ENCODE measurements around the gene PRSS16. TPM values are rescaled to one million over a fixed set of nuclear protein-coding genes. Genes with fewer than 3 reads are reported as not detected.

The PRSS16 gene
- total and polyA plus RNA-seq, 9 of the 15 experiments (the other 6 are each of a cell fraction or from before 2014, with no cell fraction given), result 4.5 to 21.3 (median 12.1) TPM

- TF ChIP-seq FOXA3 (CRISPR knock-in tag; conservative IDR thresholded peaks at IDR 0.05 in 1 of 2, IDR thresholded peaks at IDR 0.05 in 1 of 2) (peak in 1 of 2 experiments; percentile 11; a peak in 1 of 4 replicates), ZNF696 (CRISPR knock-in tag; conservative IDR thresholded peaks at IDR 0.05) (no peak), MBD2 (IDR thresholded peaks at IDR 0.05; ENCODE audit: borderline replicate concordance, low read depth) (0 out of 2 replicates have a peak, but pooled peaks have one; percentile 23), ZEB2 (IDR thresholded peaks at IDR 0.05) (peak; percentile 92), ATF1 (CRISPR knock-in tag; IDR thresholded peaks at IDR 0.05) (no peak), ATF1 (tag; IDR thresholded peaks at IDR 0.05) (no peak; the same call in 1 of the 2 replicates), ATF7 (IDR thresholded peaks at IDR 0.05) (peak; percentile 97), TAL1 (IDR thresholded peaks at IDR 0.05) (no peak), ELK1 (CRISPR knock-in tag; IDR thresholded peaks at IDR 0.05) (no peak), POLR2AphosphoS5 (IDR thresholded peaks at IDR 0.05; ENCODE audit: control insufficient read depth, insufficient read depth, low read depth, low read length) (no peak; the same call in 1 of the 2 replicates)
- TF ChIP-seq, protein P1, sequence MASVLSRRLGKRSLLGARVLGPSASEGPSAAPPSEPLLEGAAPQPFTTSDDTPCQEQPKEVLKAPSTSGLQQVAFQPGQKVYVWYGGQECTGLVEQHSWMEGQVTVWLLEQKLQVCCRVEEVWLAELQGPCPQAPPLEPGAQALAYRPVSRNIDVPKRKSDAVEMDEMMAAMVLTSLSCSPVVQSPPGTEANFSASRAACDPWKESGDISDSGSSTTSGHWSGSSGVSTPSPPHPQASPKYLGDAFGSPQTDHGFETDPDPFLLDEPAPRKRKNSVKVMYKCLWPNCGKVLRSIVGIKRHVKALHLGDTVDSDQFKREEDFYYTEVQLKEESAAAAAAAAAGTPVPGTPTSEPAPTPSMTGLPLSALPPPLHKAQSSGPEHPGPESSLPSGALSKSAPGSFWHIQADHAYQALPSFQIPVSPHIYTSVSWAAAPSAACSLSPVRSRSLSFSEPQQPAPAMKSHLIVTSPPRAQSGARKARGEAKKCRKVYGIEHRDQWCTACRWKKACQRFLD (CRISPR knock-in tag; IDR thresholded peaks at IDR 0.05), result peak; percentile 16; the same call in 1 of the 2 replicates
- TF ChIP-seq, protein P2, sequence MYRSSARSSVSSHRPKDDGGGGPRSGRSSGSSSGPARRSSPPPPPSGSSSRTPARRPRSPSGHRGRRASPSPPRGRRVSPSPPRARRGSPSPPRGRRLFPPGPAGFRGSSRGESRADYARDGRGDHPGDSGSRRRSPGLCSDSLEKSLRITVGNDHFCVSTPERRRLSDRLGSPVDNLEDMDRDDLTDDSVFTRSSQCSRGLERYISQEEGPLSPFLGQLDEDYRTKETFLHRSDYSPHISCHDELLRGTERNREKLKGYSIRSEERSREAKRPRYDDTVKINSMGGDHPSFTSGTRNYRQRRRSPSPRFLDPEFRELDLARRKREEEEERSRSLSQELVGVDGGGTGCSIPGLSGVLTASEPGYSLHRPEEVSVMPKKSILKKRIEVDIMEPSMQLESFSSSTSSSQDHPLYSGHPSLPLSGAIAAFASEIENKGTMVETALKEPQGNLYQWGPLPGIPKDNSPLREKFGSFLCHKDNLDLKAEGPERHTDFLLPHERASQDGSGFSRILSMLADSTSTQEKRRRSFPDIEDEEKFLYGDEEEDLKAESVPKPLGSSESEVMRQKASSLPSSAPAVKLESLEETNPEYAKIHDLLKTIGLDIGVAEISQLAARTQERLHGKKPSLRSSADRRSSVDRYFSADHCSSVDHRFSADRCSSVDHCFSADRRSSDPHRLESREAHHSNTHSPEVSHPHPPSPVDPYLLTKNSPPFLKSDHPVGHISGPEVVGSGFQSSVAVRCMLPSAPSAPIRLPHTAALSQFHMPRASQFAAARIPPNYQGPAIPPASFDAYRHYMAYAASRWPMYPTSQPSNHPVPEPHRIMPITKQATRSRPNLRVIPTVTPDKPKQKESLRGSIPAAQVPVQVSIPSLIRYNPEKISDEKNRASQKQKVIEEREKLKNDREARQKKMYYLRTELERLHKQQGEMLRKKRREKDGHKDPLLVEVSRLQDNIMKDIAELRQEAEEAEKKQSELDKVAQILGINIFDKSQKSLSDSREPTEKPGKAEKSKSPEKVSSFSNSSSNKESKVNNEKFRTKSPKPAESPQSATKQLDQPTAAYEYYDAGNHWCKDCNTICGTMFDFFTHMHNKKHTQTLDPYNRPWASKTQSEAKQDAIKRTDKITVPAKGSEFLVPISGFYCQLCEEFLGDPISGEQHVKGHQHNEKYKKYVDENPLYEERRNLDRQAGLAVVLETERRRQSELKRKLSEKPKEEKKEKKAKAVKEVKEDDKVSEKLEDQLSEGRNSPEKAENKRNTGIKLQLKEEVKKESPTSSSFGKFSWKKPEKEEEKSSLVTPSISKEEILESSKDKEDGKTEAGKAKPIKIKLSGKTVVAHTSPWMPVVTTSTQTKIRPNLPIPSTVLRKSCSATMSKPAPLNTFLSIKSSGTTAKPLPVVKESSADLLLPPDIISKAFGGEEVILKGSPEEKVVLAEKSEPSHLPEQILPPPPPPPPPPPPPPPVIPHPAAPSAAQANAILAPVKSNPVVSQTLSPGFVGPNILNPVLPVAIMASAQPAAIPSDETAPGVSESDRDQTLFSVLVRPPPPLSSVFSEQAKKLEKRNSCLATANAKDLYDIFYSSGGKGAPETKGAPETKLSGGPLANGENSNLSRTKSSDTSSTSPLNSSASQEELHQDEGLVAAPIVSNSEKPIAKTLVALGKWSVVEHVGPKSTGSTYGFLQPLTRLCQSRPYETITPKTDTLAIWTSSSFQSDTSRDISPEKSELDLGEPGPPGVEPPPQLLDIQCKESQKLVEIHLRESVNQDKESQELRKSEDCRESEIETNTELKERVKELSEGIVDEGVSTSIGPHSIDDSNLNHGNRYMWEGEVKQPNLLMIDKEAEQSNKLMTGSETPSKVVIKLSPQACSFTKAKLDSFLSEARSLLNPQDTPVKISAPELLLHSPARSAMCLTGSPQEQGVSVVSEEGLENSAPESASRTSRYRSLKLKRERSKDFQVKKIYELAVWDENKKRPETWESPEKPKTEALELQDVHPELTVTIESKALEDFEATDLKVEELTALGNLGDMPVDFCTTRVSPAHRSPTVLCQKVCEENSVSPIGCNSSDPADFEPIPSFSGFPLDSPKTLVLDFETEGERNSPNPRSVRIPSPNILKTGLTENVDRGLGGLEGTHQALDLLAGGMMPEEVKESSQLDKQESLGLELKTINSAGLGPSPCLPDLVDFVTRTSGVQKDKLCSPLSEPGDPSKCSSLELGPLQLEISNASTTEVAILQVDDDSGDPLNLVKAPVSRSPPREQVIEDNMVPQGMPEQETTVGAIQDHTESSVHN (IDR thresholded peaks at IDR 0.05; ENCODE audit: borderline replicate concordance in 1 of 2, low read depth in 1 of 2), result peak in 1 of 2 experiments; percentile 52; a peak in 1 of 4 replicates
- TF ChIP-seq, protein P3, sequence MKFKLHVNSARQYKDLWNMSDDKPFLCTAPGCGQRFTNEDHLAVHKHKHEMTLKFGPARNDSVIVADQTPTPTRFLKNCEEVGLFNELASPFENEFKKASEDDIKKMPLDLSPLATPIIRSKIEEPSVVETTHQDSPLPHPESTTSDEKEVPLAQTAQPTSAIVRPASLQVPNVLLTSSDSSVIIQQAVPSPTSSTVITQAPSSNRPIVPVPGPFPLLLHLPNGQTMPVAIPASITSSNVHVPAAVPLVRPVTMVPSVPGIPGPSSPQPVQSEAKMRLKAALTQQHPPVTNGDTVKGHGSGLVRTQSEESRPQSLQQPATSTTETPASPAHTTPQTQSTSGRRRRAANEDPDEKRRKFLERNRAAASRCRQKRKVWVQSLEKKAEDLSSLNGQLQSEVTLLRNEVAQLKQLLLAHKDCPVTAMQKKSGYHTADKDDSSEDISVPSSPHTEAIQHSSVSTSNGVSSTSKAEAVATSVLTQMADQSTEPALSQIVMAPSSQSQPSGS (CRISPR knock-in tag; IDR thresholded peaks at IDR 0.05), result no peak
- TF ChIP-seq, protein P4, sequence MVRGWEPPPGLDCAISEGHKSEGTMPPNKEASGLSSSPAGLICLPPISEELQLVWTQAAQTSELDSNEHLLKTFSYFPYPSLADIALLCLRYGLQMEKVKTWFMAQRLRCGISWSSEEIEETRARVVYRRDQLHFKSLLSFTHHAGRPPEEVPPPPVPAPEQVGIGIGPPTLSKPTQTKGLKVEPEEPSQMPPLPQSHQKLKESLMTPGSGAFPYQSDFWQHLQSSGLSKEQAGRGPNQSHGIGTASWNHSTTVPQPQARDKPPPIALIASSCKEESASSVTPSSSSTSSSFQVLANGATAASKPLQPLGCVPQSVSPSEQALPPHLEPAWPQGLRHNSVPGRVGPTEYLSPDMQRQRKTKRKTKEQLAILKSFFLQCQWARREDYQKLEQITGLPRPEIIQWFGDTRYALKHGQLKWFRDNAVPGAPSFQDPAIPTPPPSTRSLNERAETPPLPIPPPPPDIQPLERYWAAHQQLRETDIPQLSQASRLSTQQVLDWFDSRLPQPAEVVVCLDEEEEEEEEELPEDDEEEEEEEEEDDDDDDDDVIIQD (CRISPR knock-in tag; IDR thresholded peaks at IDR 0.05), result no peak
Observed at GRCh38 chr6:27251112-27251605, 3.7 kb downstream of the PRSS16 start (continued).

All from K562 (cell line).